K562 (cell line): ENCODE data around the gene CERS5. TPM values are rescaled to one million over a fixed set of nuclear protein-coding genes. Genes with fewer than 3 reads are reported as not detected.

Source experiments
- ATAC-seq: fragments of 200-7000 bp; cut with Tn5 transposase; 3 replicates; pipeline ENCODE4 v1.9.1; 2020; ENCODE audit warnings: moderate library complexity
- BruUV-seq: library from RNA; stranded (reverse); fragments of 400-500 nt; replicated peaks from 2 replicates; lab custom pipeline; 2021; lab: Mats Ljungman, UMichigan
- CTCF ChIA-PET: fragments of 300-600 bp; formaldehyde crosslinking; extraction: SDS; loops from one replicate; lab custom pipeline; 2021; ENCODE audit warnings: low intra/inter-chr PET ratio; lab: Yijun Ruan, JAX
- POLR2A ChIA-PET: fragments of 300-600, 350-650 bp; sonication (Branson Sonifier 250); formaldehyde crosslinking; extraction: SDS; loops from one replicate; lab custom pipeline; 2021; ENCODE audit warnings: antibody characterized with exemption, inconsistent platforms; lab: Yijun Ruan, JAX
- DNase-seq, 4 experiments: peaks; one replicate each; pipeline versions ENCODE4 v3.0.0 to v3.0.0-alpha.2; 2011 to 2018; ENCODE audit warnings: low spot score in 3 of 4, mixed read lengths in 3 of 4; ENCODE audit errors: extremely low read depth in 1 of 4
- FAIRE-seq: peaks from 2 replicates; lab custom pipeline; 2011; peaks lifted over from hg19 to GRCh38; lab: Jason Lieb, UNC
- H2AFZ ChIP-seq: 2 replicates; pipeline ENCODE4 v1.6.0; 2011; ENCODE audit warnings: low read depth, low read length, control low read depth, inconsistent platforms
- H3K27ac ChIP-seq: fragments of 200-600 bp; 3 replicates; pipeline ENCODE4 v1.8.0; 2011; ENCODE audit warnings: low read depth, mild to moderate bottlenecking, control low read depth, inconsistent platforms, low read length, moderate library complexity, mixed read lengths; ENCODE audit errors: extremely low read depth
- H3K27me3 ChIP-seq, 2 experiments: fragments of 300-600 bp in 1 of 2; 2 replicates in 1 of 2; 3 replicates in 1 of 2; pipeline versions ENCODE4 v1.6.0 to v1.8.0; 2011; ENCODE audit warnings: inconsistent platforms in 2 of 2, low read length in 2 of 2, mild to moderate bottlenecking in 1 of 2, mixed read lengths in 1 of 2, moderate library complexity in 1 of 2; ENCODE audit not compliant: control insufficient read depth in 2 of 2, insufficient read depth in 2 of 2
- H3K36me3 ChIP-seq: fragments of 300-600 bp; 3 replicates; pipeline ENCODE4 v1.8.0; 2011; ENCODE audit warnings: mild to moderate bottlenecking, low read length, inconsistent platforms; ENCODE audit not compliant: control insufficient read depth, insufficient read depth
- H3K4me1 ChIP-seq, 2 experiments: fragments of 200-600 bp in 1 of 2; replicated peaks in 1 of 2; 2 replicates in 1 of 2; 3 replicates in 1 of 2; pipeline versions ENCODE4 v1.5.1 to v1.8.0; 2011; ENCODE audit warnings: inconsistent platforms in 2 of 2, low read length in 2 of 2, mild to moderate bottlenecking in 1 of 2, mixed read lengths in 1 of 2, moderate library complexity in 1 of 2; ENCODE audit not compliant: control insufficient read depth in 2 of 2, insufficient read depth in 2 of 2
- H3K4me2 ChIP-seq: 2 replicates; pipeline ENCODE4 v1.6.1; 2011; ENCODE audit warnings: low read length, control low read depth, inconsistent platforms, mixed read lengths; ENCODE audit not compliant: insufficient read depth
- H3K4me3 ChIP-seq: fragments of 200-600 bp; sonication (generic), shearing (Covaris generic); 2 replicates; pipeline ENCODE4 v1.5.1; 2016; ENCODE audit warnings: control low read depth, inconsistent platforms
- H3K79me2 ChIP-seq: fragments of 200-600 bp; 3 replicates; pipeline ENCODE4 v1.8.0; 2011; ENCODE audit warnings: low read length, inconsistent platforms; ENCODE audit not compliant: control insufficient read depth, insufficient read depth
- H3K9ac ChIP-seq, 2 experiments: 2 replicates each; pipeline versions ENCODE4 v1.6.0 to v1.6.1; 2011; ENCODE audit warnings: low read depth in 2 of 2, low read length in 2 of 2, control low read depth in 1 of 2, inconsistent platforms in 1 of 2, mild to moderate bottlenecking in 1 of 2, mixed read lengths in 1 of 2; ENCODE audit not compliant: insufficient read depth in 1 of 2
- H3K9me1 ChIP-seq: one replicate; pipeline ENCODE4 v1.6.0; 2011; ENCODE audit warnings: inconsistent platforms, mild to moderate bottlenecking, low read length, moderate library complexity; ENCODE audit not compliant: control insufficient read depth, insufficient read depth
- H3K9me3 ChIP-seq: replicated peaks from 2 replicates; pipeline ENCODE4 v1.5.1; 2011; ENCODE audit warnings: low read depth, low read length, inconsistent platforms; ENCODE audit not compliant: control insufficient read depth, insufficient read depth
- H4K20me1 ChIP-seq: replicated peaks from 2 replicates; pipeline ENCODE4 v1.6.1; 2011; ENCODE audit warnings: low read length, inconsistent platforms, mixed read lengths; ENCODE audit not compliant: control insufficient read depth, insufficient read depth
- CCAR2 ChIP-seq: fragments of 200-400 bp; formaldehyde crosslinking; IDR thresholded peaks from 2 replicates; pipeline ENCODE4 v1.6.1; 2017; ENCODE audit warnings: mild to moderate bottlenecking, low read depth, low read length
- JUND ChIP-seq, 2 experiments: IDR thresholded peaks; 2 replicates in 1 of 2; 3 replicates in 1 of 2; pipeline ENCODE4 v1.6.1; 2011; ENCODE audit warnings: borderline replicate concordance in 2 of 2, low read depth in 2 of 2, low read length in 2 of 2, improper control_type of control experiment in 1 of 2, missing biosample characterization in 1 of 2, missing genetic modification characterization in 1 of 2, missing genetic modification reagents in 1 of 2
- TFAM ChIP-seq: fragments of 250-450 bp; sonication (Bioruptor Pico); conservative IDR thresholded peaks from 2 replicates; pipeline ENCODE4 v1.5.0; 2021; ENCODE audit warnings: mild to moderate bottlenecking, moderate library complexity
- XRCC5 ChIP-seq: fragments of 200-400 bp; formaldehyde crosslinking; IDR thresholded peaks from 2 replicates; pipeline ENCODE4 v1.6.1; 2017; ENCODE audit warnings: low read depth, mild to moderate bottlenecking, low read length
- ZNF124 ChIP-seq: sonication (generic); formaldehyde crosslinking; IDR thresholded peaks from 2 replicates; pipeline ENCODE4 v1.8.1; 2022; ENCODE audit warnings: missing genetic modification reagents
- WGBS: fragments of 100-300 bp; shearing (Covaris generic); methylation state at CpG from one replicate; pipeline ENCODE4 v1.1.6; 2016; ENCODE audit warnings: low coverage, mixed read lengths; ENCODE audit not compliant: insufficient coverage; ENCODE audit errors: missing lambda C conversion rate; 5-methylcytosine and 5-hydroxymethylcytosine counted together
- in situ Hi-C: fragments of 300-500 bp; cut with MboI; formaldehyde crosslinking; loops from 4 replicates; pipeline ENCODE4 v1.15.0; 2018; ENCODE audit warnings: inconsistent platforms, mixed read lengths
- intact Hi-C: fragments of 100-400 bp; cut with micrococcal nuclease; formaldehyde crosslinking; loops from 2 replicates; pipeline ENCODE4 v1.14.2; 2022
- polyA plus RNA-seq, 8 experiments: library from polyadenylated mRNA; depleted of rRNA in 4 of 8; stranded (reverse) in 5 of 8; unstranded in 3 of 8; fragments of >200 nt; fragmentation: Nextera tagmentation in 2 of 8; fragmentation: Illumina TruSeq in 1 of 8; extraction: Ambion mirVana in 2 of 8; extraction: Trizol in 1 of 8; gene quantifications; 2 replicates each; pipeline versions ENCODE4 v1.2.1 to v1.2.3, GENCODE V29; 2011 to 2014; ENCODE audit warnings: inconsistent platforms in 1 of 8, missing spikeins in 1 of 8
- total RNA-seq, 7 experiments: library from RNA; depleted of rRNA in 6 of 7; stranded (reverse); fragments of >200 nt in 6 of 7; fragmentation: Illumina TruSeq in 2 of 7; extraction: Trizol in 2 of 7; gene quantifications; 2 replicates each; pipeline versions ENCODE4 v1.2.1 to v1.2.3, GENCODE V29; 2011 to 2021; ENCODE audit warnings: low replicate concordance in 1 of 7
- TF ChIP-seq, protein P1 (sequence below), 2 experiments: fragments of 450-650 bp; IDR thresholded peaks; 2 replicates each; pipeline ENCODE4 v1.6.1; 2016; ENCODE audit warnings: mild to moderate bottlenecking in 2 of 2, borderline replicate concordance in 1 of 2, low read depth in 1 of 2, moderate library complexity in 1 of 2
- TF ChIP-seq, protein P2 (sequence below): fragments of 250-450 bp; sonication (Bioruptor Pico); IDR thresholded peaks from 2 replicates; pipeline ENCODE4 v1.8.0; 2021; ENCODE audit warnings: borderline replicate concordance, mild to moderate bottlenecking, moderate library complexity; ENCODE audit not compliant: poor library complexity, severe bottlenecking
- TF ChIP-seq, protein P3 (sequence below): fragments of 250-450 bp; sonication (Bioruptor Pico); IDR thresholded peaks from 2 replicates; pipeline ENCODE4 v1.6.1; 2021; ENCODE audit warnings: mild to moderate bottlenecking
- TF ChIP-seq, protein P4 (sequence below): sonication (generic); formaldehyde crosslinking; IDR thresholded peaks from 2 replicates; pipeline ENCODE4 v1.8.0; 2022; ENCODE audit warnings: mild to moderate bottlenecking, missing genetic modification reagents

The CERS5 gene
- total and polyA plus RNA-seq, 9 of the 15 experiments (the other 6 are each of a cell fraction or from before 2014, with no cell fraction given), result 6.1 to 47.5 (median 17.8) TPM

DNA sequence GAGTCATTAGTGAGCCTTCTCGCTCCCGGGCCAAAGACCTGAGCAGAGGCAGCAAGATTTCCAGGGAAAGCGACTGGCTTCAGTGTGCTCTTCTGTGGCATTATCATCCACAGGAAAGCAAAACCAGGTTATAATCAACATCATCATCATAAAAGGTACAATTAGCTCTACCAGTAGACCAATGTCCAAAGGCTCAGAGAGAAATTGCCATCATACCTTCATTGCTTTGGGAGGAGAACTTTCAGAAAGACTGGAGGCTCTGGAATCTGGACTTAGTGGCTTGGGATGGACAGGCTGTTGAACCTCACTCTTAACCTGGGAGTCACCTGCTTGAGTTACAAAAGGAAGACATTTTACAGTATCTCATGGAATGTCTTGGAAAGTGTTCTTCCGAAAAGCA lies 25.1 kb upstream of the CERS5 start (continued):
- TF ChIP-seq, protein P1, sequence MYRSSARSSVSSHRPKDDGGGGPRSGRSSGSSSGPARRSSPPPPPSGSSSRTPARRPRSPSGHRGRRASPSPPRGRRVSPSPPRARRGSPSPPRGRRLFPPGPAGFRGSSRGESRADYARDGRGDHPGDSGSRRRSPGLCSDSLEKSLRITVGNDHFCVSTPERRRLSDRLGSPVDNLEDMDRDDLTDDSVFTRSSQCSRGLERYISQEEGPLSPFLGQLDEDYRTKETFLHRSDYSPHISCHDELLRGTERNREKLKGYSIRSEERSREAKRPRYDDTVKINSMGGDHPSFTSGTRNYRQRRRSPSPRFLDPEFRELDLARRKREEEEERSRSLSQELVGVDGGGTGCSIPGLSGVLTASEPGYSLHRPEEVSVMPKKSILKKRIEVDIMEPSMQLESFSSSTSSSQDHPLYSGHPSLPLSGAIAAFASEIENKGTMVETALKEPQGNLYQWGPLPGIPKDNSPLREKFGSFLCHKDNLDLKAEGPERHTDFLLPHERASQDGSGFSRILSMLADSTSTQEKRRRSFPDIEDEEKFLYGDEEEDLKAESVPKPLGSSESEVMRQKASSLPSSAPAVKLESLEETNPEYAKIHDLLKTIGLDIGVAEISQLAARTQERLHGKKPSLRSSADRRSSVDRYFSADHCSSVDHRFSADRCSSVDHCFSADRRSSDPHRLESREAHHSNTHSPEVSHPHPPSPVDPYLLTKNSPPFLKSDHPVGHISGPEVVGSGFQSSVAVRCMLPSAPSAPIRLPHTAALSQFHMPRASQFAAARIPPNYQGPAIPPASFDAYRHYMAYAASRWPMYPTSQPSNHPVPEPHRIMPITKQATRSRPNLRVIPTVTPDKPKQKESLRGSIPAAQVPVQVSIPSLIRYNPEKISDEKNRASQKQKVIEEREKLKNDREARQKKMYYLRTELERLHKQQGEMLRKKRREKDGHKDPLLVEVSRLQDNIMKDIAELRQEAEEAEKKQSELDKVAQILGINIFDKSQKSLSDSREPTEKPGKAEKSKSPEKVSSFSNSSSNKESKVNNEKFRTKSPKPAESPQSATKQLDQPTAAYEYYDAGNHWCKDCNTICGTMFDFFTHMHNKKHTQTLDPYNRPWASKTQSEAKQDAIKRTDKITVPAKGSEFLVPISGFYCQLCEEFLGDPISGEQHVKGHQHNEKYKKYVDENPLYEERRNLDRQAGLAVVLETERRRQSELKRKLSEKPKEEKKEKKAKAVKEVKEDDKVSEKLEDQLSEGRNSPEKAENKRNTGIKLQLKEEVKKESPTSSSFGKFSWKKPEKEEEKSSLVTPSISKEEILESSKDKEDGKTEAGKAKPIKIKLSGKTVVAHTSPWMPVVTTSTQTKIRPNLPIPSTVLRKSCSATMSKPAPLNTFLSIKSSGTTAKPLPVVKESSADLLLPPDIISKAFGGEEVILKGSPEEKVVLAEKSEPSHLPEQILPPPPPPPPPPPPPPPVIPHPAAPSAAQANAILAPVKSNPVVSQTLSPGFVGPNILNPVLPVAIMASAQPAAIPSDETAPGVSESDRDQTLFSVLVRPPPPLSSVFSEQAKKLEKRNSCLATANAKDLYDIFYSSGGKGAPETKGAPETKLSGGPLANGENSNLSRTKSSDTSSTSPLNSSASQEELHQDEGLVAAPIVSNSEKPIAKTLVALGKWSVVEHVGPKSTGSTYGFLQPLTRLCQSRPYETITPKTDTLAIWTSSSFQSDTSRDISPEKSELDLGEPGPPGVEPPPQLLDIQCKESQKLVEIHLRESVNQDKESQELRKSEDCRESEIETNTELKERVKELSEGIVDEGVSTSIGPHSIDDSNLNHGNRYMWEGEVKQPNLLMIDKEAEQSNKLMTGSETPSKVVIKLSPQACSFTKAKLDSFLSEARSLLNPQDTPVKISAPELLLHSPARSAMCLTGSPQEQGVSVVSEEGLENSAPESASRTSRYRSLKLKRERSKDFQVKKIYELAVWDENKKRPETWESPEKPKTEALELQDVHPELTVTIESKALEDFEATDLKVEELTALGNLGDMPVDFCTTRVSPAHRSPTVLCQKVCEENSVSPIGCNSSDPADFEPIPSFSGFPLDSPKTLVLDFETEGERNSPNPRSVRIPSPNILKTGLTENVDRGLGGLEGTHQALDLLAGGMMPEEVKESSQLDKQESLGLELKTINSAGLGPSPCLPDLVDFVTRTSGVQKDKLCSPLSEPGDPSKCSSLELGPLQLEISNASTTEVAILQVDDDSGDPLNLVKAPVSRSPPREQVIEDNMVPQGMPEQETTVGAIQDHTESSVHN (IDR thresholded peaks at IDR 0.05; ENCODE audit: borderline replicate concordance in 1 of 2, low read depth in 1 of 2), result no peak

DNA sequence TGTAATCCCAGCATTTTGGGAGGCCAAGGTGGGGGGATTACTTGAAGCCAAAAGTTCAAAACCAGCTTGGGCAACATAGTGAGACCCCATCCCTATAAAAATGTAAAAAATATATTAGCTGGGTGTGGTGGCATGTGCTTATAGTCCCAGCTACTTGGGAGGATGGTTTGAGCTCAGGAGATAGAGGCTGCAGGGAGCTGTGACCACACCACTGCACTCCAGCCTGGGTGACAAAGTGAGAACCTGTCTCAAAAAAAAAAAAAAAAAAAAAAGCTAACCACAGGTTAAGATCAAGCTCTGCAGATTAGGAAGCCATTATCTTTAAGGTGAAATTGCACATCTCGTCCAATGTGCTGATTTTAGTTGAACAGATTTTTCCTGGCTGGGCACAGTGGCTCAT lies 23.7 kb upstream of the CERS5 start:
- Histone ChIP-seq H2AFZ (no peak overlapping the region), H3K9me1 (peaks cover 2% of the 10 kb centered on the region), H4K20me1 (no peaks in the 10 kb centered on the region), H3K4me2 (no peak overlapping the region), H3K4me1 (0 out of 5 replicates have a peak, but pooled peaks cover 0 to 4% of the 10 kb centered on the region in 2 experiments), H3K27ac (no peak overlapping the region), H3K4me3 (no peak overlapping the region), H3K79me2 (no peaks in the 10 kb centered on the region), H3K27me3 (no peaks in the 10 kb centered on the region), H3K9ac (no peak overlapping the region), H3K36me3 (peaks cover 21% of the 10 kb centered on the region; the same call in 1 of the 3 replicates), H3K9me3 (no peaks in the 10 kb centered on the region)
- WGBS, result 29% methylated on average over 1 of the region's 1 CpG
- FAIRE-seq (no peak), ATAC-seq (no peak), DNase-seq (no peak)
- BruUV-seq, result no TSS peak
- CTCF ChIA-PET, result interaction anchor here (0.6 kb wide), 1 partner anchor 124 kb away, joined by 7 read pairs; no protein-coding TSS in a partner anchor
- POLR2A ChIA-PET, result interaction anchor here (0.6 kb wide), 1 partner anchor 200 kb away, joined by 3 read pairs; no protein-coding TSS in a partner anchor
- intact Hi-C loops (no loop called here), in situ Hi-C loops (no loop called here)
- TF ChIP-seq, protein P2, sequence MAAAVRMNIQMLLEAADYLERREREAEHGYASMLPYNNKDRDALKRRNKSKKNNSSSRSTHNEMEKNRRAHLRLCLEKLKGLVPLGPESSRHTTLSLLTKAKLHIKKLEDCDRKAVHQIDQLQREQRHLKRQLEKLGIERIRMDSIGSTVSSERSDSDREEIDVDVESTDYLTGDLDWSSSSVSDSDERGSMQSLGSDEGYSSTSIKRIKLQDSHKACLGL (CRISPR knock-in tag), result no peak
- TF ChIP-seq ZNF124 (CRISPR knock-in tag) (no peak), JUND (IDR thresholded peaks at IDR 0.05; ENCODE audit: borderline replicate concordance, low read depth, low read length) (no peak), JUND (tag; IDR thresholded peaks at IDR 0.05; ENCODE audit: borderline replicate concordance, low read depth, low read length) (no peak), TFAM (CRISPR knock-in tag) (no peak), CCAR2 (no peak), XRCC5 (no peak)
- TF ChIP-seq, protein P3, sequence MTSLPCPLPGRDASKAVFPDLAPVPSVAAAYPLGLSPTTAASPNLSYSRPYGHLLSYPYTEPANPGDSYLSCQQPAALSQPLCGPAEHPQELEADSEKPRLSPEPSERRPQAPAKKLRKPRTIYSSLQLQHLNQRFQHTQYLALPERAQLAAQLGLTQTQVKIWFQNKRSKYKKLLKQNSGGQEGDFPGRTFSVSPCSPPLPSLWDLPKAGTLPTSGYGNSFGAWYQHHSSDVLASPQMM (CRISPR knock-in tag), result no peak
- TF ChIP-seq, protein P4, sequence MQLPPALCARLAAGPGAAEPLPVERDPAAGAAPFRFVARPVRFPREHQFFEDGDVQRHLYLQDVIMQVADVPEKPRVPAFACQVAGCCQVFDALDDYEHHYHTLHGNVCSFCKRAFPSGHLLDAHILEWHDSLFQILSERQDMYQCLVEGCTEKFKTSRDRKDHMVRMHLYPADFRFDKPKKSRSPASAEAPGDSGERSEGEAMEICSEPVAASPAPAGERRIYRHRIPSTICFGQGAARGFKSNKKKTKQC (CRISPR knock-in tag), result no peak
